ENCODE measurements around the gene LSAMP. TPM values are rescaled to one million over a fixed set of nuclear protein-coding genes. Genes with fewer than 3 reads are reported as not detected.

The LSAMP gene
- total RNA-seq, 1 experiment from 2014 or later = 0.90 TPM

DNA sequence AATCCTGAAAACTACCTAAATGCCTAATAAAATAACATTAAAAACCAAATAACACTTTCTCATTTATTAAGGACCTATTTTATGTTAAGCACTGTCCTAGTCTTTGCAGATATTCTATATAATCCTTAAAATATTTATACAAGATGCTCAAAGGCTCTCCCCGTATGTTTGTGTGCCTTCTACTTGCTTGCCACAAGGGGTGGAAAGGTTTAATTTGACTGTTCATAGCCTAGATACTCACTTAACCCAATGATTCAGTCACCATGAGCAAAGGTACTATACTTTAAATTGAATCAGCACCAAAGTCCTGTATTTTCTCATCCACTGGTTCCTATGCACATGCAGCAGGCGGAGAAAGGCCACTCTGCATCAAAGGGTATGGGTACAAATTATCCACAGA is 32.0 kb downstream of the LSAMP start:
- H4K20me1 ChIP-seq (ENCODE audit: control insufficient read depth, insufficient read depth, insufficient read length) = no peaks in the 10 kb centered on the region
- H2BK5ac ChIP-seq (ENCODE audit: insufficient read length, low read length) = no peak overlapping the region
- no peak overlapping the region for H2AFZ ChIP-seq (ENCODE audit: low read length)
- no peak overlapping the region for H2AK5ac ChIP-seq (ENCODE audit: insufficient read length, low read length)
- WGBS (ENCODE audit: extremely low coverage, insufficient read length, low lambda C conversion rate) = no CpG with 5 or more reads among the region's 2 CpGs
- H4K8ac ChIP-seq (replicated peaks; ENCODE audit: insufficient read length, low read depth, low read length) = no peak overlapping the region
- H3K4me1 Mint-ChIP-seq = peaks cover 0 to 5% of the 10 kb centered on the region in 2 experiments; a peak in 1 of 4 replicates
- H3K9me3 ChIP-seq (ENCODE audit: control insufficient read depth, low read depth, low read length) = no peaks in the 10 kb centered on the region
- H3K4me2 ChIP-seq (ENCODE audit: insufficient read depth, insufficient read length, low read length) = no peak overlapping the region
- H3K23ac ChIP-seq (ENCODE audit: insufficient read length, low read depth, low read length) = no peak overlapping the region
- no peak overlapping the region for H3K4me3 Mint-ChIP-seq
- TF ChIP-seq, protein P1, sequence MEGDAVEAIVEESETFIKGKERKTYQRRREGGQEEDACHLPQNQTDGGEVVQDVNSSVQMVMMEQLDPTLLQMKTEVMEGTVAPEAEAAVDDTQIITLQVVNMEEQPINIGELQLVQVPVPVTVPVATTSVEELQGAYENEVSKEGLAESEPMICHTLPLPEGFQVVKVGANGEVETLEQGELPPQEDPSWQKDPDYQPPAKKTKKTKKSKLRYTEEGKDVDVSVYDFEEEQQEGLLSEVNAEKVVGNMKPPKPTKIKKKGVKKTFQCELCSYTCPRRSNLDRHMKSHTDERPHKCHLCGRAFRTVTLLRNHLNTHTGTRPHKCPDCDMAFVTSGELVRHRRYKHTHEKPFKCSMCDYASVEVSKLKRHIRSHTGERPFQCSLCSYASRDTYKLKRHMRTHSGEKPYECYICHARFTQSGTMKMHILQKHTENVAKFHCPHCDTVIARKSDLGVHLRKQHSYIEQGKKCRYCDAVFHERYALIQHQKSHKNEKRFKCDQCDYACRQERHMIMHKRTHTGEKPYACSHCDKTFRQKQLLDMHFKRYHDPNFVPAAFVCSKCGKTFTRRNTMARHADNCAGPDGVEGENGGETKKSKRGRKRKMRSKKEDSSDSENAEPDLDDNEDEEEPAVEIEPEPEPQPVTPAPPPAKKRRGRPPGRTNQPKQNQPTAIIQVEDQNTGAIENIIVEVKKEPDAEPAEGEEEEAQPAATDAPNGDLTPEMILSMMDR (conservative IDR thresholded peaks at IDR 0.05) = peak; percentile 50
- H3K4ac ChIP-seq (ENCODE audit: low read depth, low read length) = no peak overlapping the region
- H2BK20ac ChIP-seq (ENCODE audit: low read depth, low read length, poor library complexity, severe bottlenecking) = no peak overlapping the region
- no peak overlapping the region for H2BK12ac ChIP-seq (ENCODE audit: insufficient read length, low read depth, low read length)
- H3K27me3 Mint-ChIP-seq (ENCODE audit: low read depth) = no peaks in the 10 kb centered on the region
- H3K56ac ChIP-seq (ENCODE audit: insufficient read length, low read depth, low read length) = no peak overlapping the region
- no peak overlapping the region for H2BK120ac ChIP-seq (ENCODE audit: low read depth, low read length, poor library complexity, severe bottlenecking)
- no peak overlapping the region for H3K27ac ChIP-seq (ENCODE audit: insufficient read length, low read depth, low read length)
- no peak overlapping the region for H3T11ph ChIP-seq (ENCODE audit: low read length)
- no peak overlapping the region for H3K18ac ChIP-seq (ENCODE audit: insufficient read length, low read depth, low read length)
- H3K9me3 Mint-ChIP-seq = no peaks in the 10 kb centered on the region
- no peak overlapping the region for H3K14ac ChIP-seq (ENCODE audit: insufficient read depth, low read length)
- no peak for DNase-seq
- H3K79me1 ChIP-seq (ENCODE audit: insufficient read depth, low read depth, low read length, poor library complexity, severe bottlenecking) = no peaks in the 10 kb centered on the region
- no peak overlapping the region for H4K5ac ChIP-seq (ENCODE audit: insufficient read length, low read depth, low read length)
- no peak overlapping the region for H3K9ac ChIP-seq (ENCODE audit: extremely low read depth, insufficient read length, low read length)
- no peaks in the 10 kb centered on the region for H3K79me2 ChIP-seq (ENCODE audit: insufficient read depth, low read length)
- H3K23me2 ChIP-seq (ENCODE audit: insufficient read length, low read depth, low read length, poor library complexity, severe bottlenecking) = no peaks in the 10 kb centered on the region
- H2BK15ac ChIP-seq (ENCODE audit: low read depth, low read length) = no peak overlapping the region
- H3K36me3 Mint-ChIP-seq (ENCODE audit: insufficient read depth in 1 of 3, low read depth in 3 of 3) = no peaks in the 10 kb centered on the region; a peak in 1 of 7 replicates
- no peaks in the 10 kb centered on the region for H3K4me1 ChIP-seq (ENCODE audit: insufficient read depth, low read length)
- no peak overlapping the region for H4K91ac ChIP-seq (ENCODE audit: insufficient read length, low read depth, low read length)
- H3K27ac Mint-ChIP-seq = no peak overlapping the region
- no peaks in the 10 kb centered on the region for H3K27me3 ChIP-seq (ENCODE audit: insufficient read depth, low read length)
